Neural cell (in vitro differentiated cells): ENCODE results near the gene COL21A1.

Experiments used
- CTCF ChIP-seq: fragments of 450-650 bp; IDR thresholded peaks from 2 replicates; pipeline ENCODE4 v1.5.1; 2014; ENCODE audit warnings: antibody characterized with exemption, mild to moderate bottlenecking, moderate library complexity; ENCODE audit not compliant: poor library complexity, severe bottlenecking
- EP300 ChIP-seq: fragments of 450-650 bp; conservative IDR thresholded peaks from 2 replicates; pipeline ENCODE4 v1.6.1; 2014; ENCODE audit warnings: antibody characterized with exemption, mild to moderate bottlenecking, moderate library complexity; ENCODE audit not compliant: poor library complexity, severe bottlenecking
- EZH2 ChIP-seq: fragments of 200-600, 300-800 bp; shearing (Covaris generic), sonication (generic); IDR thresholded peaks from 2 replicates; pipeline ENCODE4 v1.6.1; 2014; ENCODE audit warnings: antibody characterized with exemption, low read length, borderline replicate concordance, mild to moderate bottlenecking; ENCODE audit not compliant: insufficient read depth, poor library complexity, severe bottlenecking
- MXI1 ChIP-seq: fragments of 450-650 bp; conservative IDR thresholded peaks from 2 replicates; pipeline ENCODE4 v1.6.1; 2014; ENCODE audit warnings: antibody characterized with exemption, mild to moderate bottlenecking; ENCODE audit not compliant: poor library complexity, severe bottlenecking
- POLR2AphosphoS5 ChIP-seq: IDR thresholded peaks from 2 replicates; pipeline ENCODE4 v1.6.1; 2012
- RAD21 ChIP-seq: fragments of 450-650 bp; conservative IDR thresholded peaks from 2 replicates; pipeline ENCODE4 v1.6.1; 2014; ENCODE audit warnings: antibody characterized with exemption, mild to moderate bottlenecking, moderate library complexity
- REST ChIP-seq: IDR thresholded peaks from 2 replicates; pipeline ENCODE4 v1.6.1; 2012; ENCODE audit warnings: borderline replicate concordance
- SMC3 ChIP-seq: fragments of 450-650 bp; conservative IDR thresholded peaks from 2 replicates; pipeline ENCODE4 v1.6.1; 2014; ENCODE audit warnings: antibody characterized with exemption, mild to moderate bottlenecking, moderate library complexity; ENCODE audit not compliant: poor library complexity
- TAF1 ChIP-seq: IDR thresholded peaks from 2 replicates; pipeline ENCODE4 v1.6.1; 2012; ENCODE audit warnings: low read depth

- TF ChIP-seq CTCF: no peak
- no peak for TF ChIP-seq EZH2
- no peak for TF ChIP-seq EP300
- no peak for TF ChIP-seq REST
- TF ChIP-seq POLR2AphosphoS5: no peak
- no peak for TF ChIP-seq RAD21
- no peak for TF ChIP-seq SMC3
- no peak for TF ChIP-seq TAF1
- TF ChIP-seq MXI1: no peak
Observed at GRCh38 chr6:56115715-56116114, 131.7 kb downstream of the COL21A1 start.
